Natural killer cell (primary cell): ENCODE data around the gene PDZD7. TPM values are rescaled to one million over a fixed set of nuclear protein-coding genes. Genes with fewer than 3 reads are reported as not detected.
A peak's percentile ranks its signal among the peaks of the same experiment; 100 is the strongest.

ENCODE experiments used
- ATAC-seq, 3 donors: fragments of 150-1000 bp in 2 of 3; fragments of 200-7000 bp in 1 of 3; cut with Tn5 transposase; 1 replicate in 1 of 3; 2 replicates in 2 of 3; pipeline ENCODE4 v1.10.0; 2021; ENCODE audit warnings: mild to moderate bottlenecking in 2 of 3, moderate library complexity in 2 of 3
- DNase-seq, 2 donors: peaks; one replicate each; pipeline versions ENCODE4 v3.0.0 to v3.0.0-alpha.2; 2013 to 2021; ENCODE audit warnings: mixed read lengths in 1 of 2
- H3K27ac ChIP-seq: one replicate; pipeline ENCODE4 v1.5.1; 2013; ENCODE audit warnings: mild to moderate bottlenecking, low read length
- H3K27me3 ChIP-seq: one replicate; pipeline ENCODE4 v1.6.1; 2013; ENCODE audit warnings: low read length; ENCODE audit not compliant: control insufficient read depth, insufficient read depth
- H3K36me3 ChIP-seq: one replicate; pipeline ENCODE4 v1.6.1; 2013; ENCODE audit warnings: low read length; ENCODE audit not compliant: control insufficient read depth, insufficient read depth
- H3K4me1 ChIP-seq: one replicate; pipeline ENCODE4 v1.6.1; 2013; ENCODE audit warnings: low read length; ENCODE audit not compliant: control insufficient read depth, insufficient read depth
- H3K4me3 ChIP-seq: one replicate; pipeline ENCODE4 v1.5.1; 2013; ENCODE audit warnings: low read length
- H3K9me3 ChIP-seq: one replicate; pipeline ENCODE4 v1.6.1; 2013; ENCODE audit warnings: low read length; ENCODE audit not compliant: control insufficient read depth, insufficient read depth
- H3K27ac Mint-ChIP-seq, 2 donors: one replicate each; pipeline ENCODE4 v1.8.0; 2022; ENCODE audit warnings: mild to moderate bottlenecking in 2 of 2, mixed read lengths in 2 of 2, moderate library complexity in 1 of 2
- H3K27me3 Mint-ChIP-seq, 2 donors: one replicate each; pipeline ENCODE4 v1.8.0; 2022; ENCODE audit warnings: low read depth in 2 of 2, mixed read lengths in 2 of 2
- H3K36me3 Mint-ChIP-seq: one replicate; pipeline ENCODE4 v1.8.0; 2022; ENCODE audit warnings: mixed read lengths
- H3K4me1 Mint-ChIP-seq, 2 donors: one replicate each; pipeline ENCODE4 v1.8.0; 2022; ENCODE audit warnings: mixed read lengths in 2 of 2
- H3K4me3 Mint-ChIP-seq: one replicate; pipeline ENCODE4 v1.8.0; 2022; ENCODE audit warnings: mild to moderate bottlenecking, moderate library complexity, mixed read lengths
- H3K9me3 Mint-ChIP-seq, 2 donors: one replicate each; pipeline ENCODE4 v1.8.0; 2022; ENCODE audit warnings: mixed read lengths in 2 of 2
- WGBS: methylation state at CpG from one replicate; pipeline ENCODE4 v1.1.7; 2013; ENCODE audit warnings: missing lambda C conversion rate; ENCODE audit not compliant: insufficient coverage; 5-methylcytosine and 5-hydroxymethylcytosine counted together
- intact Hi-C: fragments of 100-400 bp; cut with micrococcal nuclease; formaldehyde crosslinking; loops from one replicate; pipeline ENCODE4 v1.14.2; 2022
- total RNA-seq, 4 donors: library from RNA; stranded (reverse); fragments of 120-200 nt in 1 of 4; gene quantifications; one replicate each; pipeline versions ENCODE4 v1.2.3 to v1.2.4, GENCODE V29; 2013 to 2022
- TF ChIP-seq, protein P1 (sequence below): fragments of 200-600 bp; IDR thresholded peaks from one replicate; pipeline ENCODE4 v1.8.0; 2022; ENCODE audit warnings: antibody characterized with exemption

PDZD7 gene
- total RNA-seq, 3 donors from 2014 or later (not counting 1 experiment from before 2014, with no cell fraction given) = 0.35 to 1.2 (median 0.52) TPM

- intact Hi-C loops = no loop called here
- H3K36me3 ChIP-seq = peaks cover 15% of the 10 kb centered on the region
- H3K27me3 ChIP-seq = no peaks in the 10 kb centered on the region
- no peaks in the 10 kb centered on the region for H3K9me3 ChIP-seq
- Mint-ChIP-seq H3K9me3 (no peaks in the 10 kb centered on the region), H3K4me1 (peaks cover 0 to 16% of the 10 kb centered on the region in 2 donors), H3K27ac (no peak overlapping the region), H3K36me3 (peaks cover 8% of the 10 kb centered on the region), H3K27me3 (no peaks in the 10 kb centered on the region), H3K4me3 (no peak overlapping the region)
- H3K4me1 ChIP-seq = peaks cover 2% of the 10 kb centered on the region
- 92% methylated on average over 4 of the region's 5 CpGs for WGBS
- H3K4me3 ChIP-seq = no peak overlapping the region
- TF ChIP-seq, protein P1, sequence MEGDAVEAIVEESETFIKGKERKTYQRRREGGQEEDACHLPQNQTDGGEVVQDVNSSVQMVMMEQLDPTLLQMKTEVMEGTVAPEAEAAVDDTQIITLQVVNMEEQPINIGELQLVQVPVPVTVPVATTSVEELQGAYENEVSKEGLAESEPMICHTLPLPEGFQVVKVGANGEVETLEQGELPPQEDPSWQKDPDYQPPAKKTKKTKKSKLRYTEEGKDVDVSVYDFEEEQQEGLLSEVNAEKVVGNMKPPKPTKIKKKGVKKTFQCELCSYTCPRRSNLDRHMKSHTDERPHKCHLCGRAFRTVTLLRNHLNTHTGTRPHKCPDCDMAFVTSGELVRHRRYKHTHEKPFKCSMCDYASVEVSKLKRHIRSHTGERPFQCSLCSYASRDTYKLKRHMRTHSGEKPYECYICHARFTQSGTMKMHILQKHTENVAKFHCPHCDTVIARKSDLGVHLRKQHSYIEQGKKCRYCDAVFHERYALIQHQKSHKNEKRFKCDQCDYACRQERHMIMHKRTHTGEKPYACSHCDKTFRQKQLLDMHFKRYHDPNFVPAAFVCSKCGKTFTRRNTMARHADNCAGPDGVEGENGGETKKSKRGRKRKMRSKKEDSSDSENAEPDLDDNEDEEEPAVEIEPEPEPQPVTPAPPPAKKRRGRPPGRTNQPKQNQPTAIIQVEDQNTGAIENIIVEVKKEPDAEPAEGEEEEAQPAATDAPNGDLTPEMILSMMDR = no peak
- DNase-seq (no peak), ATAC-seq (no peak)
- H3K27ac ChIP-seq = no peak overlapping the region
These were observed 49.7 kb downstream of the PDZD7 start for GRCh38 chr10:100981178-100981772.

DNA sequence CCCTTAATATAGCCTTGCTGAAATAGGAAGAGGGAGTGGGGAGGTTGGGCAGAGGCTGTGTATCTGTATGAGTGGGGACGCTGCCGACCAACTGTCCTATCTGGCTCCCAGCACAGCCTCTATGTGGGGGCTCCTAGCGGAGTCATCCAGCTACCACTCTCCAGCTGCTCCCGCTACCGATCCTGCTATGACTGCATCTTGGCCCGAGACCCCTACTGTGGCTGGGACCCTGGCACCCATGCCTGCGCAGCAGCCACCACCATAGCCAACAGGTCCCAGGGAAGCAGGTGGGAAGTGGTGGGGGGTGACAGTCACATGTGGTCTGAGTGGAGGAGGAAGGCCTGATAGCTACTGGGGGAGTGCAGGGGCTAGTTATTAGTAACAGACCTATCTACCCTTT, 50.2 kb downstream of the PDZD7 start:
- DNase-seq = peak in 1 of 2 donors; percentile 2
- no peaks in the 10 kb centered on the region for H3K27me3 ChIP-seq
- 100% methylated on average over 7 of the region's 7 CpGs for WGBS
- no peak overlapping the region for H3K27ac ChIP-seq
- H3K4me1 ChIP-seq = no peaks in the 10 kb centered on the region
- Mint-ChIP-seq H3K4me1 (peaks cover 0 to 12% of the 10 kb centered on the region in 2 donors), H3K27me3 (no peaks in the 10 kb centered on the region), H3K9me3 (no peaks in the 10 kb centered on the region), H3K27ac (no peak overlapping the region), H3K4me3 (no peak overlapping the region), H3K36me3 (peaks cover 8% of the 10 kb centered on the region)
- H3K36me3 ChIP-seq = peaks cover 15% of the 10 kb centered on the region
- H3K4me3 ChIP-seq = no peak overlapping the region
- ATAC-seq = no peak
- intact Hi-C loops = no loop called here
- TF ChIP-seq, protein P1 = no peak
- H3K9me3 ChIP-seq = no peaks in the 10 kb centered on the region

DNA sequence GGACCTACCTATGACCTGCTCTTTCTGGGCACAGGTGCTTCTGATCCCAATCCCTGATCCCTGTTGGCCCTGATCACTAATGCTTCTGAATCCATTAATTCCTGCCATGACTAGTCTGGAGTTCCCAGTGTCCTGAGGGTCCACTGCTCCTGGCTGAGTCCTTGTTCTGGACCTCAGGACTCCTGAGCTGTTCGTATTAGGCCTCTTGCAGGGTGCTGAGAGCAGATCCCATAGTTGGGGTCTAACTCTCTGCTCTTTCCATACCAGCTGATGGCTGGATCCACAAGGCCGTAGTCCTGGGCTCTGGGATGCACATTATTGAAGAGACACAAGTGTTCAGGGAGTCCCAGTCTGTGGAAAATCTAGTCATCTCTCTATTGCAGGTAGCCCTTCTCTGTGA, 50.6 kb downstream of the PDZD7 start:
- 98% methylated on average over 2 of the region's 2 CpGs for WGBS
- Histone ChIP-seq H3K4me1 (no peaks in the 10 kb centered on the region), H3K27me3 (no peaks in the 10 kb centered on the region), H3K9me3 (no peaks in the 10 kb centered on the region), H3K4me3 (no peak overlapping the region), H3K36me3 (peaks cover 15% of the 10 kb centered on the region), H3K27ac (no peak overlapping the region)
- peaks cover 0 to 9% of the 10 kb centered on the region in 2 donors for H3K4me1 Mint-ChIP-seq
- intact Hi-C loops = no loop called here
- no peaks in the 10 kb centered on the region for H3K27me3 Mint-ChIP-seq
- H3K27ac Mint-ChIP-seq = no peak overlapping the region
- TF ChIP-seq, protein P1 = no peak
- H3K36me3 Mint-ChIP-seq = peaks cover 8% of the 10 kb centered on the region
- DNase-seq (no peak), ATAC-seq (no peak)
- H3K9me3 Mint-ChIP-seq = no peaks in the 10 kb centered on the region
- H3K4me3 Mint-ChIP-seq = no peak overlapping the region

- Histone ChIP-seq H3K27me3 (no peaks in the 10 kb centered on the region), H3K4me1 (no peaks in the 10 kb centered on the region), H3K36me3 (peaks cover 15% of the 10 kb centered on the region), H3K27ac (no peak overlapping the region), H3K4me3 (no peak overlapping the region), H3K9me3 (no peaks in the 10 kb centered on the region)
- no peak overlapping the region for H3K27ac Mint-ChIP-seq
- 96% methylated on average over 16 of the region's 16 CpGs for WGBS
- H3K9me3 Mint-ChIP-seq = no peaks in the 10 kb centered on the region
- DNase-seq (no peak), ATAC-seq (no peak)
- intact Hi-C loops = no loop called here
- no peak overlapping the region for H3K4me3 Mint-ChIP-seq
- TF ChIP-seq, protein P1 = no peak
- H3K36me3 Mint-ChIP-seq = peaks cover 8% of the 10 kb centered on the region
- H3K4me1 Mint-ChIP-seq = peaks cover 0 to 8% of the 10 kb centered on the region in 2 donors
- no peaks in the 10 kb centered on the region for H3K27me3 Mint-ChIP-seq
These were observed 51.1 kb downstream of the PDZD7 start for GRCh38 chr10:100979791-100980272.
